NCI-H82 (cell line): ENCODE results near the gene PLIN5.
"Not testable (repeated sequence)": the region's sequence is repeated elsewhere in the genome, so short reads cannot be mapped to it uniquely, and the experiment has no call there.

Source experiments
- DNase-seq: peaks from one replicate; lab custom pipeline; 2025; lab: John Stamatoyannopoulos, UW

PLIN5 gene

GRCh38 chr19:4567584-4568071, 32.6 kb upstream of the PLIN5 start:
- DNase-seq, result peak; percentile 55

GRCh38 chr19:4566402-4567051, 31.5 kb upstream of the PLIN5 start:
- DNase-seq, result peak; percentile 37

- DNase-seq, result not testable (repeated sequence)
Observed at GRCh38 chr19:4563562-4563961, 28.5 kb upstream of the PLIN5 start.

GRCh38 chr19:4562085-4562484, 27.1 kb upstream of the PLIN5 start:
- not testable (repeated sequence) for DNase-seq

GRCh38 chr19:4559569-4559968, 24.5 kb upstream of the PLIN5 start, which contains the start of gene SEMA6B:
Gene SEMA6B, minus strand, starts transcription at chr19:4559684. Its CDS starts 1,227 bp downstream, at chr19:4558457.
- DNase-seq, result no peak

GRCh38 chr19:4557971-4558941, 23.2 kb upstream of the PLIN5 start:
- peak; percentile 54 for DNase-seq

GRCh38 chr19:4557144-4557970, 22.3 kb upstream of the PLIN5 start:
- peak; percentile 39 for DNase-seq

GRCh38 chr19:4556597-4557127, 21.6 kb upstream of the PLIN5 start:
- DNase-seq, result peak; percentile 76

GRCh38 chr19:4555657-4556561, 20.9 kb upstream of the PLIN5 start:
- peak; percentile 70 for DNase-seq

- DNase-seq, result no peak
Observed at GRCh38 chr19:4554717-4555116, 19.7 kb upstream of the PLIN5 start.

GRCh38 chr19:4553775-4554174, 18.8 kb upstream of the PLIN5 start:
- DNase-seq, result no peak

GRCh38 chr19:4553092-4553695, 18.2 kb upstream of the PLIN5 start:
- no peak for DNase-seq

- no peak for DNase-seq
Observed at GRCh38 chr19:4552525-4552819, 17.4 kb upstream of the PLIN5 start.

- no peak for DNase-seq
Observed at GRCh38 chr19:4550479-4551050, 15.5 kb upstream of the PLIN5 start.

- no peak for DNase-seq
Observed at GRCh38 chr19:4550018-4550417, 15.0 kb upstream of the PLIN5 start.

- DNase-seq, result no peak
Observed at GRCh38 chr19:4548238-4548584, 13.2 kb upstream of the PLIN5 start.

- DNase-seq, result no peak
Observed at GRCh38 chr19:4547303-4548237, 12.5 kb upstream of the PLIN5 start.

- no peak for DNase-seq
Observed at GRCh38 chr19:4543842-4544647, 9.0 kb upstream of the PLIN5 start.
